AG04449 (cell line): ENCODE results near the gene GIT2.

Experiments used
- CTCF ChIA-PET: fragments of 350-600 bp; formaldehyde crosslinking; extraction: SDS; loops from one replicate; lab custom pipeline; 2021; ENCODE audit warnings: antibody characterized with exemption; lab: Yijun Ruan, JAX
- POLR2A ChIA-PET: fragments of 400-600, 350-600 bp; formaldehyde crosslinking; extraction: SDS; loops from one replicate; lab custom pipeline; 2020; ENCODE audit warnings: antibody characterized with exemption, inconsistent platforms; lab: Yijun Ruan, JAX
- DNase-seq: peaks from one replicate; pipeline ENCODE4 v3.0.0-alpha.2; 2010; ENCODE audit warnings: low read depth, low spot score
- H3K4me3 ChIP-seq: 2 replicates; pipeline ENCODE4 v1.5.1; 2011; ENCODE audit warnings: low read depth, mild to moderate bottlenecking, control low read depth, low read length
- TF ChIP-seq, protein P1 (sequence below): IDR thresholded peaks from one replicate; pipeline ENCODE4 v1.5.1; 2011; ENCODE audit warnings: mild to moderate bottlenecking, moderate library complexity, low read length, control low read depth, inconsistent platforms; ENCODE audit not compliant: insufficient read depth; ENCODE audit errors: missing control alignments

GIT2 gene

DNA sequence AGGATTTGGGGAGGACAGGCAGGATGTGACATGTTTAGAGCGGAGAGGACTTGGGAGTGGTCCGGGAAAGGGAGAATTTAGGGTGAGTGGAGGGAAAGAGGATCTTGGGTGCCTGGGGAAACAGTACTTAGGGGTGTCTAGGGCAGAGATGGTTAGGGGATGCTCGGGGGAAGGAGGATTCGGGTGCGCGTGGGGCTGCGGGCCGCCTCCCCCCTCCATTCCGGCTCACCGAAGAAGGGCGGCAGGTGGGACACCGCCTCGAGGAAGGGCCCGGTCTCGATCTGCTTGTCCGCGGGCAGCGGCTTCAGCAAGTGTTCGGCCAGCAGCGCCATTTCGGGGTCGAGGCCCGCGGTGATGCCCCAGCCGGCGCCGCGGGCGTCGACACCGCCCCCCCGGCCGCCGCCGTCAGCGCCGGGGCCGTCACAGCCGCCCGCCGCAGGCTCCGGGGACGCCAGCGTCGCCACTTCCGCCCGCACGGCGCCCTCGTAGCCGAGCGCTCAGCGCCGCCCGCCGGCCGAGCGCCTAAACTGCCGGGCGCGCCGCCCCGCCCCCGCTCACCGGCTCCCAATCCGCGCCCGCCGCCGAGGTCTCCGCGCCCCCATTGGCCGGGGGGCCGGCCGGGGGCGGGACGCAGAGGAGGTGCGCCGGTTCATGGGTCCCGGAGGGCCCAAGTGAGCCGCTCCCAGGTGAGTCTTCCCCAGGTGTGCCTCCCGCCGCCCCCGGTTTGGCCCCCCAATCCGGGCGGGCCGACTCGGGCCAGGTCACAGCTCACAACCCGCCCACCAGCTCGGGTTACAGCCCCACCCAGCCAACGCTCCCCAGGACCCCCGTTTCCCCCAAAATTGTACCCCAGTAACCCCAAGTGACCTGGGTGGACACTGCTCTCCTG is 115.9 kb downstream of the GIT2 start, which contains the start of gene GLTP:
Gene GLTP (minus strand): TSS at position 499 of the 889 bp plus-strand sequence. CDS start 167 bp downstream, at position 332.
- ChIA-PET POLR2A (no interaction called here), CTCF (interaction anchor here (0.9 to 3.9 kb wide), 4 partner anchors 27 to 76 kb away, joined by 3 to 20 read pairs (median 15); no protein-coding TSS in a partner anchor)
- TF ChIP-seq, protein P1, sequence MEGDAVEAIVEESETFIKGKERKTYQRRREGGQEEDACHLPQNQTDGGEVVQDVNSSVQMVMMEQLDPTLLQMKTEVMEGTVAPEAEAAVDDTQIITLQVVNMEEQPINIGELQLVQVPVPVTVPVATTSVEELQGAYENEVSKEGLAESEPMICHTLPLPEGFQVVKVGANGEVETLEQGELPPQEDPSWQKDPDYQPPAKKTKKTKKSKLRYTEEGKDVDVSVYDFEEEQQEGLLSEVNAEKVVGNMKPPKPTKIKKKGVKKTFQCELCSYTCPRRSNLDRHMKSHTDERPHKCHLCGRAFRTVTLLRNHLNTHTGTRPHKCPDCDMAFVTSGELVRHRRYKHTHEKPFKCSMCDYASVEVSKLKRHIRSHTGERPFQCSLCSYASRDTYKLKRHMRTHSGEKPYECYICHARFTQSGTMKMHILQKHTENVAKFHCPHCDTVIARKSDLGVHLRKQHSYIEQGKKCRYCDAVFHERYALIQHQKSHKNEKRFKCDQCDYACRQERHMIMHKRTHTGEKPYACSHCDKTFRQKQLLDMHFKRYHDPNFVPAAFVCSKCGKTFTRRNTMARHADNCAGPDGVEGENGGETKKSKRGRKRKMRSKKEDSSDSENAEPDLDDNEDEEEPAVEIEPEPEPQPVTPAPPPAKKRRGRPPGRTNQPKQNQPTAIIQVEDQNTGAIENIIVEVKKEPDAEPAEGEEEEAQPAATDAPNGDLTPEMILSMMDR = peak; percentile 51
- peak within 1 kb of the TSS; percentile 68 for H3K4me3 ChIP-seq
- no peak for DNase-seq
